T-helper 22 cell (primary cell): Measurements from ENCODE around the gene P2RX7.

ENCODE experiments used
- DNase-seq: peaks from one replicate; pipeline ENCODE4 v3.0.0-alpha.2; 2020; ENCODE audit warnings: low read depth

The P2RX7 gene

DNA sequence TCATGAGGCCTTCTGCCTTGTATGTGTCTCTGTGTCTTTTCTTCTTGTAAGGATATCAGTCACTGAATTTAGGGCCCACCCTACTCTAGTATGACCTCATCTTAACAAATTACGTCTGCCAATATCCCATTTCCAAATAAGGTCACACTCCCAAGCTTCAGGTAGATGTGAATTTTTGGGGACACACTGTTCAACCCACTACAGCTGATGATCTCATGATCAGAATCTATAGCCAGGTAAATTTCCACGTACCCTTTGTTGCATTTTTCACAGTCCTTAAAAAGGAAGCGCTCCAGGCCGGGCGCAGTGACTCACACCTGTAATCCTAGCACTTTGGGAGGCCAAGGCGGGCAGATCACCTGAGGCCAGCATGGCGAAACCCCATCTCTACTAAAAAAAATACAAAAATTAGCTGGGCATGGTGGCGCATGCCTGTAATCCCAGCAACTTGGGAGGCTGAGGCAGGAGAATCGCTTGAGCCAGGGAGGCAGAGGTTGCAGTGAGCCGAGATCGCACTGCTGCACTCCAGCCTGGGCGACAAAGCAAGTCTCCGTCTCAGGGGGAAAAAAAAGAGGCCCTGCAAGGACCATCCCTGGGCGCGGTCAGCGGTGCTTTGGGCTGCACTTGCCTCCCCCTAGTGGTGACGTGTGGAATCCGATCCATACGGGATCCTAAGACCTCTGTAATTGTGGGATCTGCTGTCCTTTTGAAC lies 97.3 kb downstream of the P2RX7 start:
- DNase-seq, result peak; percentile 20

DNA sequence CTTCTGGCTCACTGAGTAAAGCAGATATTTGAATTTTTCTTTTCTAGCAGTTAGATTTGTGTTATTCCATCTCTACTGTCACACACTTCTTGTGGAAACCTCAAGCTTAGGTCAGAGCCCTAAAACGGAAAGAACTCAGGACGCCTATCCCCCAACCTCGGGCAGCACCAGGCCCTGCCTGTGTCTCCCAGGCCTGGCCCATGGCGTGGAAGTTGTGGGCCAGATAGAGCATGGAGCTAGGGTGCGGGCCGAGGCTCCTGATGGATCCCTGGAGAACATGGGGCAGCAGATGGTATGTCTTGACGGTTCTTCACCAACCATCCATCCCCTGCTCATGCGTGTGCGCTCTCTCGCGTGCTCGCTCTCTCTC lies 97.8 kb downstream of the P2RX7 start:
- DNase-seq, result no peak

DNA sequence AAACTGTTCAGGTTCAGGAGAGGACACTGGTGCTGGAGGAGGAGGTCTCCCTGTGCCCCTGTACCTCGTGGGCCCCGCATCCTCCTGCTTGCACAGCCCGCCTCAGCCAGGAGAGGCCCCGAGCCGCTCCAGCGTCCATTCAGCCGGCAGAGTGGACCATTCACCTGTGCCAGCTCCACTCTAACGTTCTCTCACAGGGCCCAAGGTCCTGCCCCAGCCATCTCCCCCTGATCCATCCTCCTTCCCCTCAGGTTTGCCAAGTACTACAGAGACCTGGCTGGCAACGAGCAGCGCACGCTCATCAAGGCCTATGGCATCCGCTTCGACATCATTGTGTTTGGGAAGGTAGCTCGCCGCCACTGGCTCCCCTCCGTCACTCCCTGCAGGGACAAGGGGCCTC lies 99.5 kb downstream of the P2RX7 start:
- DNase-seq, result no peak

DNA sequence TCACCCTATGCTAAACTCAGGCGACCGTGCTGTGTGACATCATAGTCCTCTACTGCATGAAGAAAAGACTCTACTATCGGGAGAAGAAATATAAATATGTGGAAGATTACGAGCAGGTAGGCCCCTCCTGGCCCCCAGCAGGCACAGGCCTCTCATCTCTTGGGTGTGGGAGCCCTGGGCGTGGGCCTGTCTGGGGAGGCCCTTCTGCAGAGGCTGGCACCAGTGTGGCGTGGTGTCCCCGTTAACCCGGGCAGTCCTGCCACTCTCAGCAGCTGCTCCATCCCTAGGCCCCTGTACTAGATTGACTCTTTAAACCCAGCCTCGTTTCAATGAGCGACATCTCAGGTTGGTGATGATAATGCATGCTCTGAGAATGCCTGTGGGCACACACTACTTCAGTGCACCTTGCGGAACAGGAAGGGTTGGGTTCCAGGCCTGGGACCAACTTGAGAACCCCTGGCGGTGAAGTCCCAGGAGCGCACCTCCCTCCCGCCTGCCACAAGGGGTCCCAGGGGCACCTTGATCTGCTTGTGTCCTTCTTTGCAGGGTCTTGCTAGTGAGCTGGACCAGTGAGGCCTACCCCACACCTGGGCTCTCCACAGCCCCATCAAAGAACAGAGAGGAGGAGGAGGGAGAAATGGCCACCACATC lies 100.4 kb downstream of the P2RX7 start:
- no peak for DNase-seq

DNA sequence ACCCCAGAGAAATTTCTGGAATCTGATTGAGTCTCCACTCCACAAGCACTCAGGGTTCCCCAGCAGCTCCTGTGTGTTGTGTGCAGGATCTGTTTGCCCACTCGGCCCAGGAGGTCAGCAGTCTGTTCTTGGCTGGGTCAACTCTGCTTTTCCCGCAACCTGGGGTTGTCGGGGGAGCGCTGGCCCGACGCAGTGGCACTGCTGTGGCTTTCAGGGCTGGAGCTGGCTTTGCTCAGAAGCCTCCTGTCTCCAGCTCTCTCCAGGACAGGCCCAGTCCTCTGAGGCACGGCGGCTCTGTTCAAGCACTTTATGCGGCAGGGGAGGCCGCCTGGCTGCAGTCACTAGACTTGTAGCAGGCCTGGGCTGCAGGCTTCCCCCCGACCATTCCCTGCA lies 100.9 kb downstream of the P2RX7 start:
- no peak for DNase-seq

DNA sequence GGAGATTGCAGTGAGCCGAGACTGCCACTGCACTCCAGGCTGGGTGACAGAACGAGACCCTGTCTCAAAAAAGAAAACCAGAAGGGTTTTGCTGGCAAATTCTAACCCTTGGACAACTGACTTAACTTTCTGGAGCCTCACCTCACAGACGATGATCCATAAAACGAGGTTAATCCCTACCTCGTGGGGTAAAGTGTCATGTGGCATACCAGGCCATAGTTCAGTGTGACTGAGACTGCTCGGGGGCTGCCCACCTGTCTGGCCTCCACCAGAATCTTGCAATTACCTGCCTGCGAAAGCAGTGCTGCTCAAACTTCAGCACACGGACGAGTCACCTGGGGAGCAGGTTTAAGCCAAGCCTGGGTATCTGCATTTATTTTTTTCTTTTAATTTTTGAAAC lies 104.1 kb downstream of the P2RX7 start:
- DNase-seq, result no peak

DNA sequence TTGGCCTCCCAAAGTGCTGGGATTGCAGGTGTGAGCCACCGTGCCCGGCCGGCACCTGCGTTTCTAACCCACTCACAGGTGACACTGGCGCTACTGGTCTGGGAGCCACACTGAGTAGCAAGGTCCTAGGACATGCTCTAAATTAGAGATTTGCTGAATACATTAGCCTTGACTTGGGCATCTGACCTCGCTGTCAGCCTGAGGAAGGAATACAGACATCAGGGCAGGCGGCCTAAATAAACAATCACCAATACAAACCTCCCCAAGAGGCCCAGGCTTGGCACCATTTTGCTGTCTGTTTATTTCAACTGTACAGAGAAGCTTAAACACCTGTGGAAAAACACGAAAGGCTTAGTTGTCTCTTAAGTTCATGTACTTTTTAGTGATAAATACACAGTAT lies 104.7 kb downstream of the P2RX7 start:
- no peak for DNase-seq
